AG04449 (cell line): ENCODE measurements around the gene CDH22.

ENCODE experiments used
- CTCF ChIA-PET: fragments of 350-600 bp; formaldehyde crosslinking; extraction: SDS; loops from one replicate; lab custom pipeline; 2021; ENCODE audit warnings: antibody characterized with exemption; lab: Yijun Ruan, JAX
- POLR2A ChIA-PET: fragments of 400-600, 350-600 bp; formaldehyde crosslinking; extraction: SDS; loops from one replicate; lab custom pipeline; 2020; ENCODE audit warnings: antibody characterized with exemption, inconsistent platforms; lab: Yijun Ruan, JAX
- DNase-seq: peaks from one replicate; pipeline ENCODE4 v3.0.0-alpha.2; 2010; ENCODE audit warnings: low read depth, low spot score
- H3K4me3 ChIP-seq: 2 replicates; pipeline ENCODE4 v1.5.1; 2011; ENCODE audit warnings: low read depth, mild to moderate bottlenecking, control low read depth, low read length
- TF ChIP-seq, protein P1 (sequence below): IDR thresholded peaks from one replicate; pipeline ENCODE4 v1.5.1; 2011; ENCODE audit warnings: mild to moderate bottlenecking, moderate library complexity, low read length, control low read depth, inconsistent platforms; ENCODE audit not compliant: insufficient read depth; ENCODE audit errors: missing control alignments

CDH22 gene

GRCh38 chr20:46175127-46175494, 133.2 kb downstream of the CDH22 start:
- TF ChIP-seq, protein P1, sequence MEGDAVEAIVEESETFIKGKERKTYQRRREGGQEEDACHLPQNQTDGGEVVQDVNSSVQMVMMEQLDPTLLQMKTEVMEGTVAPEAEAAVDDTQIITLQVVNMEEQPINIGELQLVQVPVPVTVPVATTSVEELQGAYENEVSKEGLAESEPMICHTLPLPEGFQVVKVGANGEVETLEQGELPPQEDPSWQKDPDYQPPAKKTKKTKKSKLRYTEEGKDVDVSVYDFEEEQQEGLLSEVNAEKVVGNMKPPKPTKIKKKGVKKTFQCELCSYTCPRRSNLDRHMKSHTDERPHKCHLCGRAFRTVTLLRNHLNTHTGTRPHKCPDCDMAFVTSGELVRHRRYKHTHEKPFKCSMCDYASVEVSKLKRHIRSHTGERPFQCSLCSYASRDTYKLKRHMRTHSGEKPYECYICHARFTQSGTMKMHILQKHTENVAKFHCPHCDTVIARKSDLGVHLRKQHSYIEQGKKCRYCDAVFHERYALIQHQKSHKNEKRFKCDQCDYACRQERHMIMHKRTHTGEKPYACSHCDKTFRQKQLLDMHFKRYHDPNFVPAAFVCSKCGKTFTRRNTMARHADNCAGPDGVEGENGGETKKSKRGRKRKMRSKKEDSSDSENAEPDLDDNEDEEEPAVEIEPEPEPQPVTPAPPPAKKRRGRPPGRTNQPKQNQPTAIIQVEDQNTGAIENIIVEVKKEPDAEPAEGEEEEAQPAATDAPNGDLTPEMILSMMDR: no peak
- POLR2A ChIA-PET: no interaction called here

GRCh38 chr20:46174469-46175126, 133.7 kb downstream of the CDH22 start:
- ChIA-PET POLR2A (no interaction called here), CTCF (interaction anchor here (0.7 to 3.0 kb wide), 10 partner anchors 8 to 204 kb away, joined by 3 to 11 read pairs (median 4); no protein-coding TSS in a partner anchor)
- no peak overlapping the region for H3K4me3 ChIP-seq
- TF ChIP-seq, protein P1: peak; percentile 79
- DNase-seq: no peak

More at GRCh38 chr20:46175127-46175494, 133.2 kb downstream of the CDH22 start:
- no peak overlapping the region for H3K4me3 ChIP-seq
- CTCF ChIA-PET: interaction anchor here (0.9 to 3.0 kb wide), 10 partner anchors 8 to 205 kb away, joined by 3 to 11 read pairs (median 4); no protein-coding TSS in a partner anchor
- no peak for DNase-seq

GRCh38 chr20:46173652-46174468, 134.4 kb downstream of the CDH22 start:
- TF ChIP-seq, protein P1: no peak
- no peak for DNase-seq
- POLR2A ChIA-PET: no interaction called here
- CTCF ChIA-PET: interaction anchor here (0.7 to 3.0 kb wide), 6 partner anchors 37 to 203 kb away, joined by 3 to 11 read pairs (median 4); no protein-coding TSS in a partner anchor
- no peak overlapping the region for H3K4me3 ChIP-seq

- no peak overlapping the region for H3K4me3 ChIP-seq
- DNase-seq: no peak
- TF ChIP-seq, protein P1: no peak
- CTCF ChIA-PET: interaction anchor here (0.7 to 3.0 kb wide), 3 partner anchors 40 to 160 kb away, joined by 3 to 11 read pairs (median 6); no protein-coding TSS in a partner anchor
- POLR2A ChIA-PET: no interaction called here
These were observed 135.2 kb downstream of the CDH22 start for GRCh38 chr20:46172961-46173536.

GRCh38 chr20:46172455-46172854, 135.8 kb downstream of the CDH22 start:
- TF ChIP-seq, protein P1: no peak
- no peak overlapping the region for H3K4me3 ChIP-seq
- DNase-seq: no peak
- ChIA-PET POLR2A (no interaction called here), CTCF (interaction anchor here (1.0 kb wide), 1 partner anchor 158 kb away, joined by 5 read pairs; no protein-coding TSS in a partner anchor)
